Measurements from ENCODE around the gene DAPK2.

DAPK2 gene

DNA sequence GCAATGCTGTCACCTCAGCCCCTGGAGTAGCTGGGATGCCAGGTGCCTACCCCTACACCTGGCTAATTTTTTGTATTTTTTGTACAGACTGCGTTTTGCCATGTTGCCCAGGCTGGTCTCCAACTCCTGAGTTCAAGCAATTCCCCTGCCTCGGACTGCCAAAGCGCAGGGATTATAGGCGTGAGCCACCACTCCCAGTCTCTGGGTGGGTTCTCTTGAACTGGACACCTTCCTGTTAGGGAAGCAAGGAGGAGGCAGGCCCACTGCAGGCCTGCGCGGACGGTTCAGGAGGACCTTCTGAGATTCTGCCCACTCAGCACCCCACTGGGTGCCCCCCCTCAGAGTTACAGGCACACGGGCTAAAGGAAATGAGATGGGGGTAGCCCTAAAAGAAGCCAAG, 138.8 kb downstream of the DAPK2 start:
- H4K20me1 ChIP-seq (ENCODE audit: insufficient read depth, low read length, poor library complexity, severe bottlenecking), result no peaks in the 10 kb centered on the region
- H3K9ac ChIP-seq (ENCODE audit: low read depth, low read length, poor library complexity, severe bottlenecking), result no peak overlapping the region
- no peaks in the 10 kb centered on the region for H3K79me2 ChIP-seq (ENCODE audit: insufficient read depth, low read length)
- no peaks in the 10 kb centered on the region for H3K9me3 ChIP-seq (ENCODE audit: insufficient read depth, low read depth, low read length)
- no peak overlapping the region for H2AFZ ChIP-seq (ENCODE audit: low read length)
- no peak overlapping the region for H3K4me2 ChIP-seq (ENCODE audit: low read depth, low read length, poor library complexity, severe bottlenecking)
- H3K4me1 ChIP-seq (ENCODE audit: insufficient read depth, low read length, poor library complexity, severe bottlenecking), result peaks cover 35% of the 10 kb centered on the region
- H3K36me3 ChIP-seq (ENCODE audit: insufficient read depth, low read length), result no peaks in the 10 kb centered on the region
- H3K27me3 ChIP-seq (ENCODE audit: insufficient read depth, low read length, poor library complexity, severe bottlenecking), result no peaks in the 10 kb centered on the region
- H3F3A ChIP-seq (ENCODE audit: low read depth), result no peaks in the 10 kb centered on the region
- TF ChIP-seq, protein P1, sequence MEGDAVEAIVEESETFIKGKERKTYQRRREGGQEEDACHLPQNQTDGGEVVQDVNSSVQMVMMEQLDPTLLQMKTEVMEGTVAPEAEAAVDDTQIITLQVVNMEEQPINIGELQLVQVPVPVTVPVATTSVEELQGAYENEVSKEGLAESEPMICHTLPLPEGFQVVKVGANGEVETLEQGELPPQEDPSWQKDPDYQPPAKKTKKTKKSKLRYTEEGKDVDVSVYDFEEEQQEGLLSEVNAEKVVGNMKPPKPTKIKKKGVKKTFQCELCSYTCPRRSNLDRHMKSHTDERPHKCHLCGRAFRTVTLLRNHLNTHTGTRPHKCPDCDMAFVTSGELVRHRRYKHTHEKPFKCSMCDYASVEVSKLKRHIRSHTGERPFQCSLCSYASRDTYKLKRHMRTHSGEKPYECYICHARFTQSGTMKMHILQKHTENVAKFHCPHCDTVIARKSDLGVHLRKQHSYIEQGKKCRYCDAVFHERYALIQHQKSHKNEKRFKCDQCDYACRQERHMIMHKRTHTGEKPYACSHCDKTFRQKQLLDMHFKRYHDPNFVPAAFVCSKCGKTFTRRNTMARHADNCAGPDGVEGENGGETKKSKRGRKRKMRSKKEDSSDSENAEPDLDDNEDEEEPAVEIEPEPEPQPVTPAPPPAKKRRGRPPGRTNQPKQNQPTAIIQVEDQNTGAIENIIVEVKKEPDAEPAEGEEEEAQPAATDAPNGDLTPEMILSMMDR (conservative IDR thresholded peaks at IDR 0.05; ENCODE audit: low read length), result no peak
- TF ChIP-seq EZH2phosphoT487 (IDR thresholded peaks at IDR 0.05; ENCODE audit: borderline replicate concordance), result no peak
- H3K9me2 ChIP-seq (replicated peaks; ENCODE audit: low read depth, low read length), result no peaks in the 10 kb centered on the region
- no peak overlapping the region for H3K4me3 ChIP-seq (ENCODE audit: low read length, poor library complexity, severe bottlenecking)

DNA sequence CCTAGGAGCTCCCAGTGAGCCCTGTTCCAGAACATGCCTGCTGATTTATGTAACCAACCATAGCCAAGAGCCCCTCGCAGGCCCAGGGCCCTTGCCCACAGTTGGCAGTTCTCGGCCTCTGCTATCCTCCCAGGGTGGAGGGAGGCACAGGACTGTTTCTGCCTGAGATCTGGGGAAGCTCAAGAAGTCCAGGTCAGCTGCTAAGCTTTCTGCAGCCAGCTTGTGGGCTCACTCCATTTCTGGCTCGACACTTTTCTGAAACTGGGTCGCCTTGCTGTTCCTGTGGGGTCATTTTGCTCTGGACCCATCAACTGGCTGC, 140.1 kb downstream of the DAPK2 start:
- H3K27me3 ChIP-seq (ENCODE audit: insufficient read depth, low read length, poor library complexity, severe bottlenecking), result no peaks in the 10 kb centered on the region
- peak overlapping the region; percentile 45 for H3K9ac ChIP-seq (ENCODE audit: low read depth, low read length, poor library complexity, severe bottlenecking)
- H3F3A ChIP-seq (ENCODE audit: low read depth), result no peaks in the 10 kb centered on the region
- no peak for TF ChIP-seq EZH2phosphoT487 (IDR thresholded peaks at IDR 0.05; ENCODE audit: borderline replicate concordance)
- TF ChIP-seq, protein P1 (conservative IDR thresholded peaks at IDR 0.05; ENCODE audit: low read length), result no peak
- H3K9me3 ChIP-seq (ENCODE audit: insufficient read depth, low read depth, low read length), result no peaks in the 10 kb centered on the region
- H2AFZ ChIP-seq (ENCODE audit: low read length), result peak overlapping the region; percentile 53
- H3K9me2 ChIP-seq (replicated peaks; ENCODE audit: low read depth, low read length), result no peaks in the 10 kb centered on the region
- no peaks in the 10 kb centered on the region for H3K36me3 ChIP-seq (ENCODE audit: insufficient read depth, low read length)
- peaks cover 35% of the 10 kb centered on the region for H3K4me1 ChIP-seq (ENCODE audit: insufficient read depth, low read length, poor library complexity, severe bottlenecking)
- H3K4me2 ChIP-seq (ENCODE audit: low read depth, low read length, poor library complexity, severe bottlenecking), result peak overlapping the region; percentile 62
- peak overlapping the region; percentile 1 for H3K4me3 ChIP-seq (ENCODE audit: low read length, poor library complexity, severe bottlenecking)
- no peaks in the 10 kb centered on the region for H3K79me2 ChIP-seq (ENCODE audit: insufficient read depth, low read length)
- no peaks in the 10 kb centered on the region for H4K20me1 ChIP-seq (ENCODE audit: insufficient read depth, low read length, poor library complexity, severe bottlenecking)

DNA sequence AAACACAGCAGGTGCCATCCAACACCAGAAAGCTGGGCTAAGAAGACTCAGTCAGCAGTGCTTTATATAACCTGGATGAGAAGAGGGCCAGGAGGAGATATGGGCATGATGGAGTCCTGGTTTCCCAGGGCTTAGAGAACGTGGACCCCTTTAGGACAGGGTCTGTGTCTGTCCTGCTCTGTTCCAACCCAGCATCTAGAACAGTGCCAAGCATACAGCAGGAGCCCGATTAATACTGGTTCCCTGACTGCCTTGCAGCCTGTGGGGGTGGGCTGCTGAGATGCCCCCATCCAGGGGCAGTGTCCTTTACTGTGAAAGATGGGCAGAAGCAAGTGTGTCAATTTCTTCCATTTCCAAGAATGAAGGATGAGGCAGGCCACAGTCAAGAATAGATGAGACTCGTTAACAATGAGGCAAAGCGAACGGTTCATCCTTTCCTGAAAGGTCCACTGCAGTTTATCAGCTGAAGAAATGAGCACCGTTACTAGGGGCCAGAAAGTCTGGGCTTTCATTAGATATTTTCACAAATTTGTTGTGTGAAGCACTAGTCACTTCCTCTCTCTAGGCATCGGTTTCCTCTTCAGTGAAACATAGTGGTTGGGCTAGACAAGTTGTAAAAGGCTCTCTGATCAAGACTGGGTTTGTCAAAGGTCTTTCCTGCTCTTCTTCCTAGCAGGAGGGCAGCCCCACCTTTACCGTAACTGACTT, 140.6 kb downstream of the DAPK2 start:
- H4K20me1 ChIP-seq (ENCODE audit: insufficient read depth, low read length, poor library complexity, severe bottlenecking), result no peaks in the 10 kb centered on the region
- peak overlapping the region; percentile 62 for H3K4me2 ChIP-seq (ENCODE audit: low read depth, low read length, poor library complexity, severe bottlenecking)
- peak overlapping the region; percentile 19 for H3K4me3 ChIP-seq (ENCODE audit: low read length, poor library complexity, severe bottlenecking)
- no peaks in the 10 kb centered on the region for H3F3A ChIP-seq (ENCODE audit: low read depth)
- H3K36me3 ChIP-seq (ENCODE audit: insufficient read depth, low read length), result no peaks in the 10 kb centered on the region
- H3K9me2 ChIP-seq (replicated peaks; ENCODE audit: low read depth, low read length), result no peaks in the 10 kb centered on the region
- no peak for TF ChIP-seq EZH2phosphoT487 (IDR thresholded peaks at IDR 0.05; ENCODE audit: borderline replicate concordance)
- TF ChIP-seq, protein P1 (conservative IDR thresholded peaks at IDR 0.05; ENCODE audit: low read length), result no peak
- peak overlapping the region; percentile 53 for H2AFZ ChIP-seq (ENCODE audit: low read length)
- H3K4me1 ChIP-seq (ENCODE audit: insufficient read depth, low read length, poor library complexity, severe bottlenecking), result peaks cover 35% of the 10 kb centered on the region
- no peaks in the 10 kb centered on the region for H3K79me2 ChIP-seq (ENCODE audit: insufficient read depth, low read length)
- H3K27me3 ChIP-seq (ENCODE audit: insufficient read depth, low read length, poor library complexity, severe bottlenecking), result no peaks in the 10 kb centered on the region
- H3K9me3 ChIP-seq (ENCODE audit: insufficient read depth, low read depth, low read length), result no peaks in the 10 kb centered on the region
- peak overlapping the region; percentile 45 for H3K9ac ChIP-seq (ENCODE audit: low read depth, low read length, poor library complexity, severe bottlenecking)

Data from Loucy (cell line).